GM21619 (cell line): ENCODE results near the gene NTM.
"Not testable (repeated sequence)": the region's sequence is repeated elsewhere in the genome, so short reads cannot be mapped to it uniquely, and the experiment has no call there.

Experiments
- ATAC-seq: cut with Tn5 transposase; IDR thresholded peaks from one replicate; pipeline ENCODE4 v1.9.1; 2021; ENCODE audit not compliant: unreplicated experiment

Gene NTM

DNA sequence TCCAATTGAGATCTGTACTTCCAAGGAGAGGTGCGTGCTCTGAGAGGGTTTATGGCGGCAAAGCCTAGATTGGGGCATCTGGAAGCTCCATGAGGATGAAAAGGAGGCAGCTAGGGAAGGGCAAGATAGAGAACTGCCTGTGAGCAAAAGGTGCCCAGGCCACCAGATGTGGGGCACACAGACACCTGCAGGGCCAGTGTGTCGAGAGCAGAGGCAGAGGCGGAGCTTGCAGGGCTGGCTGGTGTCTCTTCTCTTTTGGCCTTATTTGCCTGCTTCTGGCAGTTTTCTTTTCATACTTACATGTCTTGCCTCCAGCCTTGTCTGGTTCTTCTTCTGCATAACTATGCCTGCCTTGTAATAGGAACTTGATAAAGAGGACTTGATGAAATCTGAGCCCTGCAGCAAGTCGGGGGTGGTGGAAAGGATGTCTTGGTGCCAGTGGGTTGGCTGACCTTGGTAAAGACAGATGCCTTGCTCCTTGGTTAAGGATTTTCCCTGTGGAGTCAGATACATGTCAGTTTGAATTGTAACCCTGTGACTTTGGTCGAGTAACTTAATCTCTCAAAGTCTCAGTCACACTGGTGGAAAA is 680.3 kb downstream of the NTM start:
- no peak for ATAC-seq

DNA sequence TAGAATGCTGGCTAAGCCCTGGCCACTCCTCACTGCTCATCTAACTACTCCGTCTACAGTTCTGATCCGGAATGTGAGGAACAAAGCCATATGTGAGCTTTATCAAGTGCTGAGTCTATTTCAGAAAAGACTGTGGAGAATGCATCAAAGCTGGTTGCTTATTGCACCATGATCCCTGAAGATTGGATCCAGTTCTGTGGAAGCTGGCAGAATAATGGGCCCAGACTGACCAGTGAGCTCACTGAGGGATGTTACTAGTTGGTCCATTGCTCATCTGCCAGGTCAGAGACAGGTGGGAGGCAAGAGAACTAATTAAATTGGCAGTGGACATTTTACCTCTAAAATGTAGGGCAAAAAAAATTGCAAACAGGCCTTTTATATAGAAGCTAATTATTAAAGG is 681.3 kb downstream of the NTM start:
- ATAC-seq: no peak

DNA sequence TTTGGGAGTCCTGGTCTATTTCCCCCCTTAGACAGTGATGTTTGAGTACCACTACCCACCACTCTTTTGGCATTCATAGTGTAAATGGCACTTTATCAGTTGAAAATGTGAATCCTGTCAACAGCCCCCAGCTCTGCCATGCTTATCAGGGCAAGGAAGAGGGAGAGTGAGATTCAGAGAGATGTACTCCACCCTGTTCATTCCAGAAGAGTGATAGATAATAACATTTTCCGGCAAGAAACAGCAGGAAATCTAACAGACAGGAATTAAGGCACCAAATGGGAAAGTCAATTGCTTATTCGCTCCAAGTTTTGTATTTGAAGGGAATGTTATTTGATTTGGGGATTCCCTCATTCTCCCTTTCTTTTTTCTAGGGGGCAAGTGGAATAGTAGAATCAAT is 681.9 kb downstream of the NTM start:
- no peak for ATAC-seq

DNA sequence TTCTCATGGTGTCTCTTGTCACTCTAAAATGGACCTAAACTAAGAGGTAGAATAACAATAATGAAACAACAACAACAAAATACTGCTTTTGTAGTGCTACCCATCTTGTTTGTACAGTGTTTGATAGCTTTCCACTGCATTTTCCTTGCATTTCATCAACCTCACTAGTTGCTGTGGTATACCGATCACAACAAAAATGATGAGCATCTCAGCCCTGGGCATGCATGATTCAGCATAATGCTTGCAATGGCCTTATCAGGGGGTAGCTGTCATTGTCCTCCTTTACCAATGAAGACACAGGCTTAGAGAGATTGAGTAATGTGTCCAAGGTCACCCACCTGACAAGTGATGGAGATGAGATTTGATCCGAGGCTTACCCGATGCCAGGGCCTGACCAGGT is 682.5 kb downstream of the NTM start:
- no peak for ATAC-seq

DNA sequence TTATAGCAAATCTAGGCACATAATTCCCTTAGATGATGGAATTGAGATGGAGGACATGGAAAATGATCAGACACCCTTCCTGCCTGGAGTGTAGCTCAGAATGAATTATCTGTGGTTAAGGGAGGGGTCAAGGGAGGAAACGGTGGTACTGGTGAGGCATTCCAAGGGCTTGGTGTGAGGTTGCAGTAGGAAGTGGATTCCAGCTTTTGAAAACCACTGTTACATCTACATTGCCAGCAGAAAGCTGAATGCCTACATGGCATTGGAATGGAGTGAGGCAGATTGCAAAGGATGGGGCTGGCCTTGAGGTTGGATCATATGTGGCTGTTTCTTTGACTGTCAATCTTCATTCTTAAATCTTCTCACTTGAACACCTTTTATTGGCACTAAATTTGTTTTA is 684.4 kb downstream of the NTM start:
- no peak for ATAC-seq

DNA sequence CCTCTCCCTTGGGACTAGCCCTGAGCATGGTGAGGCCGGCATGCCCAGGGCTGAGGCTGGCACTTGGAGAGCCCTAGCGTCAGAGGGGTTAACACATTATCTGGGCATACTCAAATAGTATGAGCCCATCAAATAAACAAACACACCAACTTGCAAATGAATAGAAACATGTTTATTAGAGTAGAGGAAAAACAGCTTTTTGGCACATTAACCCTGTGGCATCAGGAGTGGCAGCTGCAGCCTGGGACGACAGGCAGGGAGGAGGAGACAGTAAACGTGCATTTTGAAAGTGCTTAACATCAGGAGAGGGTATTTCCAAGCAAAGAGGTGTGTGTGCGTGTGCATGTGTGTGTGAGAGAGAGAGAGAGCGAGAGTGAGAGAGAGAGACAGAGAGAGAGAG is 684.9 kb downstream of the NTM start:
- no peak for ATAC-seq

DNA sequence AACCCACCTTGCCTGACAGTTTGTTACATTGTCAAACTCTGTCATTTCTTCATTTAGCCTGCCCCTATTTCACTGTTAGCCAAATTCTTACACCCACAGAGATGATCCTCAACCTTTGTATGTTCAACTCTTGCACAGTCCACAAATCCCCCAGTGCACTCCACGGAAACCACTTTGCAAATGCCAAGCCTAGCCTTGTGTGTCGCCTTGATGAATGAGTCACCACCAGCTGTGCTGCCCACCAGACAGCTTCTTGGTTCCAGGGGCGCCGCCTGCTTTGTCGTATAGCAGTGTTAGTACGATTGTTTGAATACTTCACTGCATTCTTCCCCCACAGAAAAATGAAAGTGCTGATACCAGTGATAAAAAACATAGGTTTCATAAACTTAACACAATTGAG is 686.3 kb downstream of the NTM start:
- no peak for ATAC-seq

DNA sequence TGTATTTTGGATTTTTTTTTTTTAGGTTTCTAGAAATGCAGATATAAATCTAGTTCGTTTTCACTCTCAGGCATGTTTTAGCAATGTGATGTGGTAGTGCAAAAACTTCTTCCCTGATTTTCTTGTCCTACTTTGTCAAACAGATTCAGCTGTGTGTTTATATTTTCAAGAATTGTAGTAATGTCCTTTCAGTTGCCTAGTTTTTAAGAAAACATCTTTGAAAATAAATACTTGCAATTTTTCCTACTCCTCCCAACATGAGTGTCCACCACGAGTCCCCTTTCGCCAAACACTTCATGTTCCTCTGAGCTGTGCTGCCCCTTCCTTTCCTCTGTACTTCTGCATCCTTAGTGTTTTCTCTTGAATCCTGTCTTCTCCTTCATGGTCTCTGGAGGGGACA is 686.9 kb downstream of the NTM start:
- no peak for ATAC-seq

DNA sequence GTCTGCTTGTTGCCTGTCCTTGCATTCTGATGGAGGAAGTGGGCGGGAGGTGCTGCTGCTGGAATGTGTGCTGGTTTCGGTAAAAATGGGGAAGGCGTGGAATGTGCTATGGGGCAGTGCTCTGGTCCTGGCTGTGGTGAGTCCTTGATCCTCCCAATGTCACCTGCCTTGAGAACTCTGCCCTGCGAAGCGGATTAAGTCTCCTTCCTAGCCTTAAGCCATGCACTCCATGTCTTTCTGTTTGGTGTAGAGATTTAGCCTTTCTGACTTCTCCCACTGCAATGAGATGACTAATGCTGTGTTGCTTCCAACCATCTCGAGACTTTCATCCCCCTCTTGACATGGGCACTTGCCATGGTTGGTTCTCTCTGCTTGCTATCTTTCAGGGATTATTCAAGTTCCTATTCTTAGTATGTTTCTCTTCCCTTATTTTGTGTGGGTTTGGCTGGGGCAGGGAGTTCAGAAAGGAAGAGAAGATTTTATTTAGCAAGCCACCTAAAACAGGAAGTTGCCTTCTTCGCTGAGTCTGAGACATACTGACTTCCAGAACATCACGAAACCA is 687.9 kb downstream of the NTM start:
- ATAC-seq: no peak

DNA sequence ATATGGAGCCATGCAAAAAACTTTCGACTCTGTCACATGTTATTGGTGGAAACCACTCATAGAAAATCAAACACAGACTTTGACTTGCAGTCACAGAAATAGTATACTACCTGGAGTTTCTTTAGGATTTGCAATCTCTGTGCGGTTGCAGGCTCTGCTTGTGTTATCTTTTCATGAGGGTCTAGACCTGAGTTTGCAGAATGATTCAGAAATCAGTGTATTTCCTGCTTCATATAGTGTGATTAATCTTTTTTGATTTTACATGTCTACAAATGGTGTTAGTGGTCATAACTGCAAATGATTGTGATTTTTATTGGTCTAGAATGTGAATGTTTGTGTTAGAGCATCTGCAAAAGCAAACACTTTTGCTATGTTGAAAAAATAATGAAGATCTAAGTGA is 690.2 kb downstream of the NTM start:
- ATAC-seq: no peak

DNA sequence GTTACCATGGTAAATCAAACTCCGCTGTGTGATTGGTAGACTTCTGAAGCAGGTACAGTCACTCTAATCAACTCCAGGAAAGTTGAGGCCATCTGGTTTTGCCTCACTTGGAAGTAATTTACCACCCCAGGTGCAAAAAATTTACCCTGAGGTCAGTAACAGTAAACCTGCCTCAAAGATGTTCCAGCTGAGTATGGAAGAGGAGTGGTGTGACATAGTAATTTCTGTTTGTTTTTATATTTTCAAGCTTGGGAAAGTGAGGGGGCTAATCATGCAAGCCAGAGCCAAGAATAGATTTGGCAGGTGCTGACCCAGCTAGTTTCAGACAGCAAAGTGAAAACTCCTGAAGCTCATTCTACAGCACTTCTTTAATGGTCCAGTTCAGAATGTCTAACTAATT is 691.6 kb downstream of the NTM start:
- ATAC-seq: no peak

DNA sequence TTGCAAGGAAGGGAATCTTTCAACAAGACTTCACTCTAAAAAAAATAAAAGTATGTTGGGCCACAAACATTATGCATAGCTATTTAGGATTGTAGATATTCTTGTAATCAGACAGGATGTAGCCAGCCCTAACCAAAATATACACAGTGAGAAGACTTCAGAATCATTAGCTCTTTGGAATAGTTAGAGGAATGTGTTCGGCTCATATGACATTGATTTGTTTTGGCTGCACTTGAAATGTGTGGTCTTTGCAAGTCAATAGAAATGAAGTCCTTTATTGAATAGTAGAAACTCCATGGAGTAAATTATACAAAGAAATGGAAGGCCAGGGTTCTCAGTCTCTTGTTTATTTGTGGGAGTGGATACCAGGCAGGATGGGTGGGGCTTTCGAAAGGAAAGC is 692.1 kb downstream of the NTM start:
- no peak for ATAC-seq

DNA sequence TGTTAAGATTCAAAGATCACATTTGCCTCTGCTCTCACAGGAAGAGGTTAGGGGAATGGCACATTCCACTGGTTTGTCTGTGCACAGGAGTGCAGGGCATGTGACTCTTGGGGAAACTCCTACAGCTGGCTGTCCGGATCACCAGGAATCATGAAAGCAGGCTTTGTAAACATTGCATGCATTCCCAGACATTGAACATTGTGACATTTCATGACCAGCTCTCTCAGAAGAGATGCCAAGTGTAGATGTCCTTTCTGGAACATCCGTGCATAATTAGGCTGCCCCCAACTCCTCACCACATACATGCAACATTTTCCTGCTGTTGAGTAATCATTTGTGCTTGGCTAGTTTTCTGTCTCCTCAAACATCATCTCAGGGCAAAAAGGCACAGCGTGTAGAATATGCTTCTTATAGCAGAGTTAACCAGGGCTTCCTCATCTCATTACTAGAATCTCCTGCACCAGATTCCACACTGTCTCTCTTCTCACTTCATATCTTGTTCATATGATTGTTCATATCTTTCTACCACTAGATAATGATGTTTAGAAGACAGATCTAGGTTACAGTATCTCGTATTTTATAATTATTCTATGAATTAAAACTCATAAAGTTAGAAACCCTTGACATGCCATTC is 694.7 kb downstream of the NTM start:
- no peak for ATAC-seq

DNA sequence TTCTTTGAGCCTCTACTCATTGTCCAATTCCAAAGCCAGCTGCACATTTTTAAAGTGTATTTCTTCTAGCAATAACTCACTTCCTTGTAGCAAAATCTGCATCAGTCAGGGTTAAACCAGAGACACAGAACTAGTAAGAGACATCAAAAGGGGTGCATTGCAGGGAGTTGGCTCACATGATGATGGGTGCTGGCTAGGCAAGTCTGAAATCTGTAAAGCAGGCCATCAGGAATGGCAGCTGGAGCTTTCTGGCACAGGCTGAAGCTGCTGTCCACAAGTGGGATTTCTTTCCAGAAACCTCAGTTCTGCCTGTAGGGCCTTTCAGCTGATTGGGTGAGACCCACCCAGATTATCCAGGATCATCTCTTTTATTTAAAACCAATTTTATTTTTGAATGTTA is 698.1 kb downstream of the NTM start:
- ATAC-seq: no peak

DNA sequence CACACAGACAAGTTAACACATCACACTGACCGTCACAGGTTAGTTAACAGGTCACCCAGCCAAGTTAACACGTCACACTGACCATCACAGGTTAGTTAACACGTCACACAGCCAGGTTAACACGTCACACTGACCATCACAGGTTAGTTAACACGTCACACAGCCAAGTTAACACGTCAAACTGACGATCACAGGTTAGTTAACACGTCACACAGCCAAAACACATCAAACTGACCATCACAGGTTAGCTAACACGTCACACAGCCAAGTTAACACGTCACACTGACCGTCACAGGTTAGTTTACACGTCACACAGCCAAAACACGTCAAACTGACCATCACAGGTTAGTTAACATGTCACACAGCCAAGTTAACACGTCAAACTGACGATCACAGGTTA is 699.2 kb downstream of the NTM start:
- not testable (repeated sequence) for ATAC-seq

DNA sequence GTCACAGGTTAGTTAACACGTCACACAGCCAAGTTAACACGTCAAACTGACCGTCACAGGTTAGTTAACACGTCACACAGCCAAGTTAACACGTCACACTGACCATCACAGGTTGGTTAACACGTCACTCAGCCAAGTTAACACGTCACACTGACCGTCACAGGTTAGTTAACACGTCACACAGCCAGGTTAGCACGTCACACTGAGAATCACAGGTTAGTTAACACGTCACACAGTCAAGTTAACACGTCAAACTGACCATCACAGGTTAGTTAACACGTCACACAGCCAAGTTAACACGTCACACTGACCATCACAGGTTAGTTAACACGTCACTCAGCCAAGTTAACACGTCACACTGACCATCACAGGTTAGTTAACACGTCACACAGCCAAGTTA is 700.5 kb downstream of the NTM start:
- ATAC-seq: not testable (repeated sequence)

DNA sequence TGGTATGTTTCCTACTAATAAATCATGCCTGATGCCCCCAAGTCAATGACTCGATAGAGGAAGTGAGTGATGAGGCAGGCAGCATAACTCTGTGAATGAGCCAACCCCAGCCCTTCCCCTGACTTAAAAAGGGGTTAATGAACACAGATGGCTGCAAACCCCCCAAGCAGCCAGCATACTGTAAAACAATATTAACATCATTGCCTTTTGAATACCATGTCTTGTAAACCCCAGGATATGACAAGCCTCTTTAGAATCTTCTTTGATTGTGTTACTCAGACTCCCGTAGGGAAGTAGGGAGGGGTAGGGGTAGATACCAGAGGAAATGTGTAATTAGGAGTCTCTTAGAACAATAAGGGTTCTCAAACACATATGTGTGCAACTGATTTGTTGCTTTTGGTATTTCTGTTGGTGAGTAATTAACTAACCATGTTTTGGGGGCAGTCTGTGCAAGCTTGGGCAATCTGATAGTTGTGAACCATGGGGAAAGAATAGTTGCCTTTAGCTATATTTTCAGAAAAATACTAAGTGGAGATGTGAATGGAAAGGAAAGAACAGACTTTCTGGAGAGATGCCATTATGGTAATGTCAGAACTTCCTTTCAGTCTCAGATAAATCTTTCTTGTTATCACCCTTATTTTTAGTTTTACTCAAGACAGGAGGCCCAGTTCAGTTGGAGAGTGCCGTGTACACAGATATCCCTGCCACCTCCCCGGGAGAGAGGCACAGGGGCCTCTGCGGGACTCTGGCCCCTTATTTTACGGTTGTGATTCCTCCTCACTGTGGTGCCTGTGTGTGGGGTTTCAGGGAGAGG is 701.8 kb downstream of the NTM start:
- ATAC-seq: no peak

DNA sequence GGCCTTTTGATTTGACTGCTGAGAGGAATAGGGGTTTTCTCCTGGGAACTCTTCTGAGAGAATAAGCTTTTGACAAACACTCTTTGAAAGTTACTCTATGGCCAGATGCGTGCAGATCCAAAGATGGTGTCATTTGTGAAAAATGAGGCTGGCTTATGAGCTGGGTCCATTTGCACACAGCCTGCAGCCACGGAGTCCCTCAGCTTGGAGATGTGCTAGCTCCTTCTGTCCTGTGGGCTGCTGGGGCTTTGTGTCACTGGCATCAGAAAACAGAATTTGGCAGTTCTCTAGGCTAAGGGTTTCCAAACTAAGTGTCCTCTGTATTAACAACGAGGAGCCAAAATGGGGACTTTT is 702.4 kb downstream of the NTM start:
- no peak for ATAC-seq

DNA sequence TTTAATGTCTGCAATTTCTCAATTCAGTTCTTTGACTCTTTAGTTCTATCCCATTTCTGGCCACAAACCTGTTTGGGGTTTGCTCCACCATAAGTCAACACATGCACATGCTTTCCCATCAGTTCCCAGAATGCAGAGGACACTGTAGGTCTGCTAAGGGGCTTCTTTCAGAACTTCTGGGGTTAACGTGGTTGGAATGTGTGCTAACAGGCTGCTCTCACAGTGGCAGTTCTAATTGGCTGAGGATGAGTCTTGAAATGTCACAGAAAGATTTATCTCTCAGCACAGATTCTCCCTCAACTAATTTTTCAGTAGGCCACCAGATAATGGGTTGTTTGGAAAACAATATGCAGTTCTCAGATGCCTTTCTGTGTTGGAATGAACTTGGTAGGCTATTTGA is 703.4 kb downstream of the NTM start:
- ATAC-seq: no peak

DNA sequence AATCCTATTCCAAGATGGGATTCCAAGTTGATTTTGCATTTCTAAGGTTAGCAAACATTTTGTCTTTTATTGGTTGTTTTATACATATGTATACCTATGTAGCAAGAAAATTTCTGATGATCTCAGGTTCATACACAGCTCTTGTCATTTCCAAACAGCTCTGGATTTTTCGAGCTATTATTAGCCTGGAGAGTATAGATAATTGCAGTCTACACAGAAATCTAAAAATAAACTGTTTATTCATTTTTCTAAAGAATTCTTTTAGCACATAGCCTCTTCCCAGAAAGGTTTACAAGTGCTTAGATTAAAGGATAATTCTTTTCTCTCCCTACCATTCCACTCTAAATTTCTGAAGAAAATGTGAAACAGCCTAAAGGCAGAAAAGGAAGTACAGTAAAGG is 705.0 kb downstream of the NTM start:
- no peak for ATAC-seq

DNA sequence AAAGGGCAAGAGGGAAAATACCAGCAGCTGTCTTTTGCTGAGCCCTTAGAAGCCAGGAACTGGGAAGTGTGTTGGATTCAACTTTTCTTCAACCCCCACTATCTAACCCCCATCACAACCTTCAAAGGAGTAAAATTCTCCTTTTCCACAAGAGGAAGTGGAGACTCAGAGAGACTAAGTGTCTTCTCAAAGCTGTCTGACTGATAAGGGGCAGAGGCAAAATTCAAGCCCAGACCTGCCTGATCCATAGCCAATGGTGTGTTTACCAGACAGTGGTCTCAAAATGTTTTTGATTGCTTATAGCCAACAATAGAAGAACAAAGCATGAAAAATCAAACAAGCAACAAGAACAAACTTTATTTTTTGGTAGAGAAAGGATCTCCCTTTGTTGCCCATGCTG is 707.0 kb downstream of the NTM start:
- no peak for ATAC-seq
